ENCODE results near the gene DAPK2.

- TF ChIP-seq BHLHE40 (IDR thresholded peaks at IDR 0.05; ENCODE audit: borderline replicate concordance) (no peak), NFRKB (IDR thresholded peaks at IDR 0.05) (no peak), SP1 (IDR thresholded peaks at IDR 0.05) (no peak), CTBP1 (IDR thresholded peaks at IDR 0.05; ENCODE audit: borderline replicate concordance) (no peak), FOXA1 (IDR thresholded peaks at IDR 0.05) (no peak), TARDBP (IDR thresholded peaks at IDR 0.05) (no peak), HDGF (IDR thresholded peaks at IDR 0.05; ENCODE audit: borderline replicate concordance) (no peak), ARNT (IDR thresholded peaks at IDR 0.05) (no peak), SUZ12 (IDR thresholded peaks at IDR 0.05) (no peak), ZNF384 (IDR thresholded peaks at IDR 0.05) (no peak), LEF1 (IDR thresholded peaks at IDR 0.05; ENCODE audit: borderline replicate concordance) (no peak), ELF4 (IDR thresholded peaks at IDR 0.05) (no peak), FOXM1 (IDR thresholded peaks at IDR 0.05; ENCODE audit: borderline replicate concordance) (no peak)
Measured at GRCh38 chr15:63888146-63888545, 158.1 kb downstream of the DAPK2 start.

All from HEK293T (cell line).